Activated CD4-positive, alpha-beta T cell treated with anti-CD3 and anti-CD28 coated beads, Interleukin-2, amount 10 ng/mL, durations not matched to agents 7 days and 5 days (primary cell): ENCODE measurements around the gene FUT1. TPM values are rescaled to one million over a fixed set of nuclear protein-coding genes. Genes with fewer than 3 reads are reported as not detected.
"Not testable (repeated sequence)": the region's sequence is repeated elsewhere in the genome, so short reads cannot be mapped to it uniquely, and the experiment has no call there.

Experiments
- CTCF ChIA-PET: fragments of 350-600 bp; sonication (Branson Sonifier 250); formaldehyde crosslinking; loops from one replicate; lab custom pipeline; 2021; ENCODE audit warnings: antibody characterized with exemption; lab: Charles Lee
- POLR2A ChIA-PET: fragments of 350-600 bp; sonication (Branson Sonifier 250); formaldehyde crosslinking; loops from one replicate; lab custom pipeline; 2021; ENCODE audit warnings: antibody characterized with exemption; lab: Charles Lee
- DNase-seq: peaks from one replicate; pipeline ENCODE4 v3.0.0-alpha.2; 2020
- H3K27ac Mint-ChIP-seq: one replicate; pipeline ENCODE4 v1.8.0; 2021; ENCODE audit warnings: mild to moderate bottlenecking, moderate library complexity, mixed read lengths
- H3K27me3 Mint-ChIP-seq: one replicate; pipeline ENCODE4 v1.8.0; 2021; ENCODE audit warnings: mixed read lengths
- H3K36me3 Mint-ChIP-seq: one replicate; pipeline ENCODE4 v1.8.0; 2021; ENCODE audit warnings: low read depth, mixed read lengths
- H3K4me1 Mint-ChIP-seq: one replicate; pipeline ENCODE4 v1.8.0; 2021; ENCODE audit warnings: mixed read lengths
- H3K4me3 Mint-ChIP-seq: one replicate; pipeline ENCODE4 v1.8.0; 2021; ENCODE audit warnings: mild to moderate bottlenecking, moderate library complexity, mixed read lengths
- H3K9me3 Mint-ChIP-seq: one replicate; pipeline ENCODE4 v1.8.0; 2021; ENCODE audit warnings: mixed read lengths
- total RNA-seq, 2 experiments: library from RNA; stranded (reverse); gene quantifications; one replicate each; pipeline ENCODE4 v1.2.3, GENCODE V29; 2021

The FUT1 gene
- total RNA-seq, 2 experiments from 2014 or later: 0.10 to 0.23 TPM

GRCh38 chr19:48718106-48718505 is 34.3 kb downstream of the FUT1 start:
- H3K9me3 Mint-ChIP-seq, H3K36me3 Mint-ChIP-seq, H3K27ac Mint-ChIP-seq, POLR2A ChIA-PET, H3K27me3 Mint-ChIP-seq, H3K4me3 Mint-ChIP-seq, DNase-seq: not testable (repeated sequence)
- H3K4me1 Mint-ChIP-seq: peaks cover 35% of the 10 kb centered on the region
- CTCF ChIA-PET: interaction anchor here (1.0 kb wide), 1 partner anchor 8 kb away, joined by 3 read pairs; no protein-coding TSS in a partner anchor

- H3K36me3 Mint-ChIP-seq: no peaks in the 10 kb centered on the region
- ChIA-PET POLR2A (no interaction called here), CTCF (interaction anchor here (1.0 to 1.6 kb wide), 3 partner anchors 9 to 277 kb away, joined by 3 to 6 read pairs (median 4); partner anchors contain the start of genes GYS1, RASIP1 and RUVBL2)
- no peak overlapping the region for H3K4me3 Mint-ChIP-seq
- H3K9me3 Mint-ChIP-seq: no peaks in the 10 kb centered on the region
- H3K4me1 Mint-ChIP-seq: peaks cover 39% of the 10 kb centered on the region
- H3K27ac Mint-ChIP-seq: no peak overlapping the region
- no peak for DNase-seq
- no peaks in the 10 kb centered on the region for H3K27me3 Mint-ChIP-seq
Observed at GRCh38 chr19:48716562-48717291, 35.7 kb downstream of the FUT1 start.

GRCh38 chr19:48715681-48716171 is 36.7 kb downstream of the FUT1 start:
- ChIA-PET CTCF (interaction anchor here (1.6 kb wide), 1 partner anchor 278 kb away, joined by 6 read pairs; the partner anchor contains the start of genes GYS1 and RUVBL2), POLR2A (no interaction called here)
- Mint-ChIP-seq H3K36me3 (peaks cover 3% of the 10 kb centered on the region), H3K4me1 (peaks cover 33% of the 10 kb centered on the region), H3K4me3 (peak overlapping the region; percentile 13), H3K27ac (peak overlapping the region; percentile 73), H3K9me3 (no peaks in the 10 kb centered on the region), H3K27me3 (no peaks in the 10 kb centered on the region)
- DNase-seq: no peak

GRCh38 chr19:48714759-48715675 is 37.4 kb downstream of the FUT1 start:
- Mint-ChIP-seq H3K4me3 (peak overlapping the region; percentile 75), H3K27me3 (no peaks in the 10 kb centered on the region), H3K36me3 (peaks cover 3% of the 10 kb centered on the region), H3K27ac (peak overlapping the region; percentile 92), H3K9me3 (no peaks in the 10 kb centered on the region), H3K4me1 (peaks cover 27% of the 10 kb centered on the region)
- ChIA-PET POLR2A (no interaction called here), CTCF (interaction anchor here (0.7 to 2.3 kb wide), 4 partner anchors 10 to 279 kb away, joined by 3 to 8 read pairs (median 6); partner anchors contain the start of genes GYS1 and RUVBL2)
- DNase-seq: no peak

GRCh38 chr19:48713864-48714755 is 38.3 kb downstream of the FUT1 start:
- peaks cover 27% of the 10 kb centered on the region for H3K4me1 Mint-ChIP-seq
- no peaks in the 10 kb centered on the region for H3K9me3 Mint-ChIP-seq
- peak; percentile 99 for DNase-seq
- H3K4me3 Mint-ChIP-seq: peak overlapping the region; percentile 75
- peak overlapping the region; percentile 92 for H3K27ac Mint-ChIP-seq
- ChIA-PET CTCF (interaction anchor here (0.7 to 3.8 kb wide), 7 partner anchors 10 to 144 kb away, joined by 3 to 10 read pairs (median 6); no protein-coding TSS in a partner anchor), POLR2A (no interaction called here)
- no peaks in the 10 kb centered on the region for H3K27me3 Mint-ChIP-seq
- peaks cover 3% of the 10 kb centered on the region for H3K36me3 Mint-ChIP-seq

GRCh38 chr19:48713041-48713863 is 39.2 kb downstream of the FUT1 start:
- Mint-ChIP-seq H3K27ac (peak overlapping the region; percentile 92), H3K27me3 (no peaks in the 10 kb centered on the region), H3K36me3 (peaks cover 3% of the 10 kb centered on the region), H3K4me3 (peak overlapping the region; percentile 75), H3K9me3 (no peaks in the 10 kb centered on the region), H3K4me1 (peaks cover 27% of the 10 kb centered on the region)
- no peak for DNase-seq
- CTCF ChIA-PET: interaction anchor here (0.6 to 3.8 kb wide), 7 partner anchors 11 to 54 kb away, joined by 3 to 10 read pairs (median 7); no protein-coding TSS in a partner anchor
- POLR2A ChIA-PET: no interaction called here

GRCh38 chr19:48711106-48711662 is 41.3 kb downstream of the FUT1 start:
- CTCF ChIA-PET: interaction anchor here (0.6 to 3.8 kb wide), 4 partner anchors 11 to 393 kb away, joined by 3 to 10 read pairs (median 3); no protein-coding TSS in a partner anchor
- no peaks in the 10 kb centered on the region for H3K27me3 Mint-ChIP-seq
- no peak overlapping the region for H3K4me3 Mint-ChIP-seq
- no peak overlapping the region for H3K27ac Mint-ChIP-seq
- peaks cover 27% of the 10 kb centered on the region for H3K4me1 Mint-ChIP-seq
- POLR2A ChIA-PET: no interaction called here
- DNase-seq: no peak
- H3K9me3 Mint-ChIP-seq: no peaks in the 10 kb centered on the region
- peaks cover 3% of the 10 kb centered on the region for H3K36me3 Mint-ChIP-seq

- POLR2A ChIA-PET: no interaction called here
- CTCF ChIA-PET: no interaction called here
Observed at GRCh38 chr19:48708471-48708870, 44.0 kb downstream of the FUT1 start.

GRCh38 chr19:48705431-48705830 is 47.0 kb downstream of the FUT1 start:
- Mint-ChIP-seq H3K27me3 (no peaks in the 10 kb centered on the region), H3K36me3 (peaks cover 6% of the 10 kb centered on the region), H3K9me3 (no peaks in the 10 kb centered on the region), H3K4me3 (no peak overlapping the region), H3K4me1 (no peaks in the 10 kb centered on the region), H3K27ac (no peak overlapping the region)
- ChIA-PET CTCF (no interaction called here), POLR2A (no interaction called here)
- DNase-seq: no peak

More at GRCh38 chr19:48708471-48708870, 44.0 kb downstream of the FUT1 start:
- DNase-seq: no peak
- no peaks in the 10 kb centered on the region for H3K9me3 Mint-ChIP-seq
- H3K27ac Mint-ChIP-seq: no peak overlapping the region
- peaks cover 8% of the 10 kb centered on the region for H3K4me1 Mint-ChIP-seq
- peaks cover 9% of the 10 kb centered on the region for H3K36me3 Mint-ChIP-seq
- H3K4me3 Mint-ChIP-seq: no peak overlapping the region
- H3K27me3 Mint-ChIP-seq: no peaks in the 10 kb centered on the region

GRCh38 chr19:48703316-48703715 is 49.1 kb downstream of the FUT1 start:
- H3K4me3 Mint-ChIP-seq: no peak overlapping the region
- H3K36me3 Mint-ChIP-seq: peaks cover 6% of the 10 kb centered on the region
- ChIA-PET CTCF (no interaction called here), POLR2A (no interaction called here)
- no peak overlapping the region for H3K27ac Mint-ChIP-seq
- no peaks in the 10 kb centered on the region for H3K4me1 Mint-ChIP-seq
- DNase-seq: no peak
- no peaks in the 10 kb centered on the region for H3K27me3 Mint-ChIP-seq
- H3K9me3 Mint-ChIP-seq: no peaks in the 10 kb centered on the region

GRCh38 chr19:48702701-48703100 is 49.7 kb downstream of the FUT1 start:
- ChIA-PET POLR2A (no interaction called here), CTCF (no interaction called here)
- no peak for DNase-seq
- H3K4me3 Mint-ChIP-seq: no peak overlapping the region
- peaks cover 6% of the 10 kb centered on the region for H3K36me3 Mint-ChIP-seq
- H3K27me3 Mint-ChIP-seq: peaks cover 3% of the 10 kb centered on the region
- H3K27ac Mint-ChIP-seq: peak overlapping the region; percentile 25
- no peaks in the 10 kb centered on the region for H3K4me1 Mint-ChIP-seq
- no peaks in the 10 kb centered on the region for H3K9me3 Mint-ChIP-seq
